Liver (tissue), 9 donors: ENCODE data around the gene OR11G2. TPM values are rescaled to one million over a fixed set of nuclear protein-coding genes. Genes with fewer than 3 reads are reported as not detected.

Experiments
- DNase-seq: peaks from one replicate; pipeline ENCODE4 v3.0.0-alpha.2; 2017; ENCODE audit warnings: low spot score
- H3K27ac ChIP-seq, 2 donors: one replicate each; pipeline ENCODE4 v1.7.0; 2013; ENCODE audit warnings: inconsistent platforms in 2 of 2, low read length in 2 of 2, control low read depth in 1 of 2, low read depth in 1 of 2, mild to moderate bottlenecking in 1 of 2
- H3K27me3 ChIP-seq, 4 donors: one replicate each; pipeline versions ENCODE4 v1.6.1 to v1.7.0; 2013; ENCODE audit warnings: low read length in 3 of 4, inconsistent platforms in 1 of 4, mild to moderate bottlenecking in 1 of 4, moderate library complexity in 1 of 4; ENCODE audit not compliant: control insufficient read depth in 4 of 4, insufficient read depth in 4 of 4
- H3K36me3 ChIP-seq, 4 donors: one replicate each; pipeline versions ENCODE4 v1.6.1 to v1.7.0; 2013; ENCODE audit warnings: low read length in 3 of 4, mild to moderate bottlenecking in 3 of 4, low read depth in 1 of 4, moderate library complexity in 1 of 4; ENCODE audit not compliant: control insufficient read depth in 4 of 4, insufficient read depth in 3 of 4
- H3K4me1 ChIP-seq, 4 donors: one replicate each; pipeline versions ENCODE4 v1.6.1 to v1.7.0; 2013; ENCODE audit warnings: low read length in 3 of 4, mild to moderate bottlenecking in 3 of 4, moderate library complexity in 1 of 4; ENCODE audit not compliant: control insufficient read depth in 4 of 4, insufficient read depth in 4 of 4
- H3K4me3 ChIP-seq, 3 donors: one replicate each; pipeline versions ENCODE4 v1.6.1 to v1.7.0; 2013; ENCODE audit warnings: low read length in 3 of 3, control low read depth in 1 of 3, low read depth in 1 of 3, mild to moderate bottlenecking in 1 of 3
- H3K9ac ChIP-seq, 2 donors: one replicate each; pipeline ENCODE4 v1.7.0; 2013; ENCODE audit warnings: low read length in 2 of 2, mild to moderate bottlenecking in 2 of 2, moderate library complexity in 2 of 2, control low read depth in 1 of 2, low read depth in 1 of 2
- H3K9me3 ChIP-seq, 4 donors: one replicate each; pipeline versions ENCODE4 v1.6.1 to v1.7.0; 2013; ENCODE audit warnings: low read length in 3 of 4; ENCODE audit not compliant: control insufficient read depth in 4 of 4
- ATF3 ChIP-seq: IDR thresholded peaks from 2 replicates; pipeline ENCODE4 v1.6.1; 2016; ENCODE audit warnings: antibody characterized with exemption
- CTCF ChIP-seq: fragments of 150-350 bp; IDR thresholded peaks from 2 replicates; pipeline ENCODE4 v1.5.1; 2017; ENCODE audit warnings: improper control_type of control experiment, low read depth, low read length; ENCODE audit not compliant: missing input control
- EGR1 ChIP-seq, 2 donors: IDR thresholded peaks; 2 replicates each; pipeline ENCODE4 v1.6.1; 2016 to 2018; ENCODE audit warnings: antibody characterized with exemption in 2 of 2, low read depth in 2 of 2
- FOXA1 ChIP-seq: IDR thresholded peaks from 2 replicates; pipeline ENCODE4 v1.6.1; 2016; ENCODE audit warnings: antibody characterized with exemption
- FOXA2 ChIP-seq: IDR thresholded peaks from 2 replicates; pipeline ENCODE4 v1.6.1; 2016; ENCODE audit warnings: antibody characterized with exemption
- GABPA ChIP-seq, 2 donors: IDR thresholded peaks in 1 of 2; conservative IDR thresholded peaks in 1 of 2; 2 replicates each; pipeline ENCODE4 v1.6.1; 2016; ENCODE audit warnings: antibody characterized with exemption in 2 of 2, mild to moderate bottlenecking in 1 of 2, moderate library complexity in 1 of 2
- HNF4A ChIP-seq, 2 donors: conservative IDR thresholded peaks; 2 replicates each; pipeline ENCODE4 v1.6.1; 2016; ENCODE audit warnings: antibody characterized with exemption in 2 of 2, mild to moderate bottlenecking in 2 of 2
- HNF4G ChIP-seq: IDR thresholded peaks from 2 replicates; pipeline ENCODE4 v1.6.1; 2016; ENCODE audit warnings: antibody characterized with exemption
- JUND ChIP-seq, 2 donors: IDR thresholded peaks; 2 replicates each; pipeline ENCODE4 v1.6.1; 2016; ENCODE audit warnings: antibody characterized with exemption in 2 of 2
- RAD21 ChIP-seq, 2 donors: IDR thresholded peaks; 2 replicates each; pipeline ENCODE4 v1.6.1; 2016; ENCODE audit warnings: antibody characterized with exemption in 2 of 2, mild to moderate bottlenecking in 2 of 2
- REST ChIP-seq: IDR thresholded peaks from 2 replicates; pipeline ENCODE4 v1.6.1; 2016; ENCODE audit warnings: antibody characterized with exemption, mild to moderate bottlenecking
- RXRA ChIP-seq, 2 donors: IDR thresholded peaks; 2 replicates each; pipeline ENCODE4 v1.6.1; 2017 to 2018; ENCODE audit warnings: antibody characterized with exemption in 2 of 2, mild to moderate bottlenecking in 1 of 2
- SP1 ChIP-seq: IDR thresholded peaks from 2 replicates; pipeline ENCODE4 v1.6.1; 2018; ENCODE audit warnings: antibody characterized with exemption, mild to moderate bottlenecking
- TAF1 ChIP-seq: conservative IDR thresholded peaks from 2 replicates; pipeline ENCODE4 v1.6.1; 2016; ENCODE audit warnings: antibody characterized with exemption, mild to moderate bottlenecking
- YY1 ChIP-seq: IDR thresholded peaks from 2 replicates; pipeline ENCODE4 v1.6.1; 2016; ENCODE audit warnings: antibody characterized with exemption, mild to moderate bottlenecking
- ZBTB33 ChIP-seq: IDR thresholded peaks from 2 replicates; pipeline ENCODE4 v1.6.1; 2016; ENCODE audit warnings: antibody characterized with exemption
- WGBS: extraction: QIAGEN DNeasy Blood & Tissue Kit; methylation state at CpG from one replicate; pipeline ENCODE4 v1.1.7; 2013; 5-methylcytosine and 5-hydroxymethylcytosine counted together
- polyA plus RNA-seq, 2 donors: library from polyadenylated mRNA; stranded (reverse) in 1 of 2; unstranded in 1 of 2; fragments of 200-250 nt in 1 of 2; fragments of >200 nt in 1 of 2; fragmentation: Nextera tagmentation in 1 of 2; extraction: Ambion mirVana in 1 of 2; gene quantifications; one replicate each; pipeline versions ENCODE4 v1.2.1 to v1.2.3, GENCODE V29; 2013 to 2015
- total RNA-seq, 2 donors: library from RNA; depleted of rRNA; stranded (reverse); fragments of >200 nt; gene quantifications; one replicate each; pipeline ENCODE4 v1.2.3, GENCODE V29; 2014
- TF ChIP-seq, protein P1 (sequence below): IDR thresholded peaks from 2 replicates; pipeline ENCODE4 v1.6.1; 2016; ENCODE audit warnings: antibody characterized with exemption
- donor health status: healthy.
- donor health status: healthy.
- donor health status: healthy.
- donor health status: healthy.
- donor health status: healthy.

OR11G2 gene
- total and polyA plus RNA-seq, 4 donors, result not detected

DNA sequence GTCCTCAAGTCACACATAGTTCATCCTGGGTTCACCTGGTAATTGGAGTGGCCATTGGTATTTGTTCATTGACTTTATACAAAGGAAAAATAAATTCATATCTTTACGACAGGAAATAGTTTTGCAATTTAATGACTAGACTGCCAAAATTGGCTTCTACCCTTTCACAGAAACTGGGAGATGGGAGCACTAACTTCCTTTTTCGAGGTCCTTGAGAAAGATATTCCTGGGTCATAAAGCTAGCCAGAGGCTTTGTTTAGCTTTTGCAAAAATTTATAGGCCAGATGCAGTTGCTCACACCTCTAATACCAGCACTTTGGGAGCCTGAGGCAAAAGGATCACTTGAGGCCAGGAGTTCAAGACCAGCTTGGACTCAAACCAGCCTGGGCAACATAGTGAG is 10.2 kb upstream of the OR11G2 start:
- no peak overlapping the region for H3K27ac ChIP-seq
- 36% methylated on average over 2 of the region's 2 CpGs for WGBS

More for the DNA sequence above, 10.2 kb upstream of the OR11G2 start:
- no peaks in the 10 kb centered on the region for H3K4me1 ChIP-seq
- no peak for DNase-seq
- H3K9ac ChIP-seq, result no peak overlapping the region
- H3K36me3 ChIP-seq, result no peaks in the 10 kb centered on the region
- no peak overlapping the region for H3K4me3 ChIP-seq
- H3K27me3 ChIP-seq, result no peaks in the 10 kb centered on the region
- H3K9me3 ChIP-seq, result no peaks in the 10 kb centered on the region
- TF ChIP-seq, protein P1, sequence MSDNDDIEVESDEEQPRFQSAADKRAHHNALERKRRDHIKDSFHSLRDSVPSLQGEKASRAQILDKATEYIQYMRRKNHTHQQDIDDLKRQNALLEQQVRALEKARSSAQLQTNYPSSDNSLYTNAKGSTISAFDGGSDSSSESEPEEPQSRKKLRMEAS, result no peak
- TF ChIP-seq RAD21 (IDR thresholded peaks at IDR 0.05) (no peak), YY1 (no peak), FOXA1 (no peak), HNF4A (conservative IDR thresholded peaks at IDR 0.05) (no peak), REST (no peak), GABPA (IDR thresholded peaks at IDR 0.05 in 1 of 2, conservative IDR thresholded peaks at IDR 0.05 in 1 of 2) (no peak), HNF4G (no peak), ZBTB33 (no peak), JUND (IDR thresholded peaks at IDR 0.05) (no peak), ATF3 (no peak), FOXA2 (no peak), CTCF (no peak), EGR1 (IDR thresholded peaks at IDR 0.05; ENCODE audit: low read depth in 2 of 2) (no peak), SP1 (no peak), TAF1 (no peak), RXRA (IDR thresholded peaks at IDR 0.05) (no peak)
